Lower lobe of right lung (tissue), 2 donors: Measurements from ENCODE around the gene TUBA1C. TPM values are rescaled to one million over a fixed set of nuclear protein-coding genes. Genes with fewer than 3 reads are reported as not detected.

Experiments
- ATAC-seq, 2 donors: fragments of 200-7000 bp; cut with Tn5 transposase; one replicate each; pipeline ENCODE4 v1.9.1; 2020 to 2022; ENCODE audit warnings: mild to moderate bottlenecking in 2 of 2, moderate library complexity in 2 of 2
- DNase-seq: peaks from one replicate; pipeline ENCODE4 v3.0.0-alpha.2; 2020
- H3K27ac ChIP-seq: fragments of 200-600 bp; one replicate; pipeline ENCODE4 v1.8.0; 2022
- H3K27me3 ChIP-seq: fragments of 200-600 bp; one replicate; pipeline ENCODE4 v1.8.0; 2022; ENCODE audit warnings: low read depth
- H3K36me3 ChIP-seq: fragments of 200-600 bp; one replicate; pipeline ENCODE4 v1.8.0; 2022; ENCODE audit warnings: mild to moderate bottlenecking
- H3K4me1 ChIP-seq: fragments of 200-600 bp; one replicate; pipeline ENCODE4 v1.8.0; 2022
- H3K4me3 ChIP-seq: fragments of 200-600 bp; one replicate; pipeline ENCODE4 v1.8.0; 2022; ENCODE audit warnings: mild to moderate bottlenecking
- H3K9me3 ChIP-seq: fragments of 200-600 bp; one replicate; pipeline ENCODE4 v1.8.0; 2022
- CTCF ChIP-seq: fragments of 200-600 bp; IDR thresholded peaks from one replicate; pipeline ENCODE4 v1.8.0; 2022; ENCODE audit warnings: antibody characterized with exemption, mild to moderate bottlenecking
- intact Hi-C: fragments of 100-400 bp; cut with DNase I; formaldehyde crosslinking; loops from one replicate; pipeline ENCODE4 v1.11.0; 2022
- long read RNA-seq: library from polyadenylated mRNA; unstranded; transcript quantifications from one replicate; pipeline ENCODE4 v2.0.0, GENCODE V29; 2021
- total RNA-seq: library from RNA; stranded (reverse); fragmentation: NEBNext Ultra II Directional; extraction: Animal tissue kit (Norgen Biotek cat#: 25700); gene quantifications from one replicate; pipeline ENCODE4 v1.2.1, GENCODE V29; 2021
- donor health status: DM: no; HTN: yes; CAD: no; lungs with severe emphysema.

Gene TUBA1C
- total RNA-seq: 96.0 TPM
- long read RNA-seq, transcript TUBA1C-201 (4 exons, 3,001 nt): major isoform, 15 of 43 reads
- long read RNA-seq, partial matches to known transcripts: 18 of 43 reads
- long read RNA-seq, other reads (novel, unspliced or antisense): 9 of 43 reads

GRCh38 chr12:49264873-49265792, at the start of gene TUBA1C:
TUBA1C (plus strand) TSS chr12:49265082; CDS start chr12:49265182, 100 bp downstream.
- DNase-seq (peak; percentile 96), ATAC-seq (peak; percentile 97 to 98)
- intact Hi-C loops: no loop called here
- peak within 1 kb of the TSS; percentile 95 for H3K4me3 ChIP-seq
- peak within 1 kb of the TSS; percentile 100 for H3K27ac ChIP-seq
- H3K4me1 ChIP-seq: peaks cover 61% of the 10 kb centered on the region
- peaks cover 14% of the 10 kb centered on the region for H3K36me3 ChIP-seq
- H3K9me3 ChIP-seq: no peaks in the 10 kb centered on the region
- no peaks in the 10 kb centered on the region for H3K27me3 ChIP-seq
- peak; percentile 11 for TF ChIP-seq CTCF

- intact Hi-C loops: no loop called here
- no peaks in the 10 kb centered on the region for H3K9me3 ChIP-seq
- H3K4me1 ChIP-seq: peaks cover 33% of the 10 kb centered on the region
- no peaks in the 10 kb centered on the region for H3K36me3 ChIP-seq
- H3K4me3 ChIP-seq: no peak overlapping the region
- H3K27ac ChIP-seq: no peak overlapping the region
- no peak for TF ChIP-seq CTCF
- no peaks in the 10 kb centered on the region for H3K27me3 ChIP-seq
- no peak for ATAC-seq
- no peak for DNase-seq
These were observed 45.4 kb upstream of the TUBA1C start for GRCh38 chr12:49219417-49220026.

- TF ChIP-seq CTCF: no peak
- no peak overlapping the region for H3K27ac ChIP-seq
- no peaks in the 10 kb centered on the region for H3K9me3 ChIP-seq
- intact Hi-C loops: no loop called here
- H3K4me3 ChIP-seq: no peak overlapping the region
- ATAC-seq (no peak), DNase-seq (no peak)
- no peaks in the 10 kb centered on the region for H3K27me3 ChIP-seq
- peaks cover 33% of the 10 kb centered on the region for H3K4me1 ChIP-seq
- H3K36me3 ChIP-seq: no peaks in the 10 kb centered on the region
These were observed 43.9 kb upstream of the TUBA1C start for GRCh38 chr12:49220972-49221371.

- intact Hi-C loops: no loop called here
- no peaks in the 10 kb centered on the region for H3K9me3 ChIP-seq
- H3K27me3 ChIP-seq: no peaks in the 10 kb centered on the region
- peak overlapping the region; percentile 74 for H3K27ac ChIP-seq
- no peak overlapping the region for H3K4me3 ChIP-seq
- H3K36me3 ChIP-seq: no peaks in the 10 kb centered on the region
- no peak for TF ChIP-seq CTCF
- ATAC-seq (no peak), DNase-seq (no peak)
- H3K4me1 ChIP-seq: peaks cover 35% of the 10 kb centered on the region
These were observed 41.8 kb upstream of the TUBA1C start for GRCh38 chr12:49223122-49223521.

GRCh38 chr12:49223590-49224369, 41.1 kb upstream of the TUBA1C start:
- no peaks in the 10 kb centered on the region for H3K27me3 ChIP-seq
- ATAC-seq (no peak), DNase-seq (no peak)
- H3K4me1 ChIP-seq: peaks cover 35% of the 10 kb centered on the region
- peak overlapping the region; percentile 74 for H3K27ac ChIP-seq
- TF ChIP-seq CTCF: no peak
- H3K9me3 ChIP-seq: no peaks in the 10 kb centered on the region
- intact Hi-C loops: no loop called here
- no peaks in the 10 kb centered on the region for H3K36me3 ChIP-seq
- no peak overlapping the region for H3K4me3 ChIP-seq
